Peyer's patch (tissue), 4 donors: ENCODE measurements around the gene LDB3.

Experiments
- CTCF ChIP-seq, 6 experiments: fragments of 450-650 bp in 4 of 6; fragments of 200-600 bp in 2 of 6; sonication (generic) in 1 of 6; IDR thresholded peaks; one replicate each; pipeline ENCODE4 v1.5.1; 2017 to 2019; ENCODE audit warnings: antibody characterized with exemption in 6 of 6, mild to moderate bottlenecking in 3 of 6, moderate library complexity in 1 of 6
- POLR2A ChIP-seq, 2 donors: fragments of 450-650 bp; IDR thresholded peaks; one replicate each; pipeline ENCODE4 v1.5.1; 2017; ENCODE audit warnings: antibody characterized with exemption in 2 of 2, mild to moderate bottlenecking in 2 of 2, moderate library complexity in 2 of 2

DNA sequence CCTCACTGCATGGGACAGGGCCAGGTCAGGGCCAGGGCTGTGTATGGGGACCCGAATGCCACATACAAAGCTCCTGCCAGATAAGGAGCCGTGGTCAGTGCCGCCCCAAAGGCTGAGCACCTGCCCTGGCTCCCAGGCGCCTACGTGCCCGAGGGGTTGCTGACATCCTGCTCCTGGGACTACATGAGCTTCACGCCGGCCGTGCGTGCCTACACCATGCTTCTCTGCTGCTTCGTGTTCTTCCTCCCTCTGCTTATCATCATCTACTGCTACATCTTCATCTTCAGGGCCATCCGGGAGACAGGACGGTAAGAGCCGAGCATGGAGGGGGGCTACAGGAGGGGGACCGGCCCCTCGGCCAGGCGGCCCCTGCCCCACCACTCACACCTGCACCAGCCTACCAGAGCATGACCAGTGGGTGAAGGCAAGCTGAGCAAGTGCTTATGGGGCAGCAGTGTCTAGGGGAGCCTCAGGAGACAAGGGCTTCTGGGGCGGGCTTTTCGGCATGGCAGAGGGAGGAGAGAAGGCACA, 9.1 kb upstream of the LDB3 start:
- TF ChIP-seq CTCF (IDR thresholded peaks at IDR 0.05) (no peak), POLR2A (IDR thresholded peaks at IDR 0.05) (no peak)
